Lower leg skin (tissue), 4 donors: ENCODE measurements around the gene ACVR1. TPM values are rescaled to one million over a fixed set of nuclear protein-coding genes. Genes with fewer than 3 reads are reported as not detected.

ENCODE experiments used
- DNase-seq, 2 donors: peaks; one replicate each; pipeline ENCODE4 v3.0.0-alpha.2; 2019; ENCODE audit warnings: low spot score in 2 of 2
- H3K4me3 ChIP-seq: fragments of 200-600 bp; sonication (generic); 2 replicates; pipeline ENCODE4 v1.5.1; 2017; ENCODE audit warnings: mild to moderate bottlenecking, low read depth; ENCODE audit not compliant: poor library complexity, severe bottlenecking
- CTCF ChIP-seq, 3 donors: fragments of 450-650 bp; IDR thresholded peaks; one replicate each; pipeline ENCODE4 v1.5.1; 2016; ENCODE audit warnings: antibody characterized with exemption in 3 of 3, mild to moderate bottlenecking in 3 of 3, moderate library complexity in 2 of 3
- POLR2A ChIP-seq, 2 donors: fragments of 450-650 bp; IDR thresholded peaks; one replicate each; pipeline ENCODE4 v1.6.1; 2016 to 2017; ENCODE audit warnings: antibody characterized with exemption in 2 of 2, mild to moderate bottlenecking in 1 of 2, moderate library complexity in 1 of 2
- WGBS, 2 donors: methylation state at CpG; one replicate each; pipeline ENCODE4 v1.1.5; 2018; 5-methylcytosine and 5-hydroxymethylcytosine counted together
- intact Hi-C: fragments of 100-400 bp; cut with DNase I; formaldehyde crosslinking; loops from one replicate; pipeline ENCODE4 v1.15.0; 2023; ENCODE audit warnings: low total_unique reads
- total RNA-seq, 4 donors: library from RNA; depleted of rRNA; stranded (reverse); fragments of >200 nt; gene quantifications; one replicate each; pipeline ENCODE4 v1.1.0, GENCODE V29; 2016

The ACVR1 gene
- total RNA-seq, 4 donors from 2014 or later = 14.3 to 22.7 (median 15.2) TPM

GRCh38 chr2:157843935-157844334 is 32.2 kb downstream of the ACVR1 start:
- WGBS, 2 donors = 77 to 79% methylated on average over 4 of the region's 4 CpGs
- intact Hi-C loops = no loop called here
- TF ChIP-seq CTCF (IDR thresholded peaks at IDR 0.05) = no peak
- no peak for TF ChIP-seq POLR2A (IDR thresholded peaks at IDR 0.05)
- H3K4me3 ChIP-seq = no peak overlapping the region
- DNase-seq = no peak

GRCh38 chr2:157843081-157843480 is 33.0 kb downstream of the ACVR1 start:
- intact Hi-C loops = no loop called here
- DNase-seq = no peak
- no peak overlapping the region for H3K4me3 ChIP-seq
- TF ChIP-seq POLR2A (IDR thresholded peaks at IDR 0.05) = no peak
- WGBS, 2 donors = 90 to 97% methylated on average over 1 of the region's 1 CpG

GRCh38 chr2:157842106-157842879 is 33.8 kb downstream of the ACVR1 start:
- no peak overlapping the region for H3K4me3 ChIP-seq
- 59 to 74% methylated on average over 3 of the region's 3 CpGs for WGBS, 2 donors
- intact Hi-C loops = no loop called here
- TF ChIP-seq CTCF (IDR thresholded peaks at IDR 0.05) = no peak
- no peak for TF ChIP-seq POLR2A (IDR thresholded peaks at IDR 0.05)
- no peak for DNase-seq

- WGBS, 2 donors = 94 to 100% methylated on average over 2 of the region's 2 CpGs
- intact Hi-C loops = no loop called here
- no peak for DNase-seq
- no peak overlapping the region for H3K4me3 ChIP-seq
- no peak for TF ChIP-seq POLR2A (IDR thresholded peaks at IDR 0.05)
Measured at GRCh38 chr2:157841485-157841884, 34.6 kb downstream of the ACVR1 start.

- no peak overlapping the region for H3K4me3 ChIP-seq
- intact Hi-C loops = no loop called here
- no peak for DNase-seq
- 73 to 82% methylated on average over 10 of the region's 10 CpGs for WGBS, 2 donors
- TF ChIP-seq POLR2A (IDR thresholded peaks at IDR 0.05) = no peak
- no peak for TF ChIP-seq CTCF (IDR thresholded peaks at IDR 0.05)
Measured at GRCh38 chr2:157840568-157841156, 35.5 kb downstream of the ACVR1 start.

- TF ChIP-seq POLR2A (IDR thresholded peaks at IDR 0.05) (no peak), CTCF (IDR thresholded peaks at IDR 0.05) (no peak)
- intact Hi-C loops = no loop called here
- 81 to 91% methylated on average over 2 of the region's 2 CpGs for WGBS, 2 donors
- no peak for DNase-seq
- no peak overlapping the region for H3K4me3 ChIP-seq
Measured at GRCh38 chr2:157839822-157840221, 36.3 kb downstream of the ACVR1 start.
